ENCODE data around the gene OTOG.

The OTOG gene

GRCh38 chr11:17527628-17527995 lies 19.4 kb upstream of the OTOG start:
- no peaks in the 10 kb centered on the region for H3K4me1 ChIP-seq
- H3K9me3 ChIP-seq: no peaks in the 10 kb centered on the region
- TF ChIP-seq, protein P1, sequence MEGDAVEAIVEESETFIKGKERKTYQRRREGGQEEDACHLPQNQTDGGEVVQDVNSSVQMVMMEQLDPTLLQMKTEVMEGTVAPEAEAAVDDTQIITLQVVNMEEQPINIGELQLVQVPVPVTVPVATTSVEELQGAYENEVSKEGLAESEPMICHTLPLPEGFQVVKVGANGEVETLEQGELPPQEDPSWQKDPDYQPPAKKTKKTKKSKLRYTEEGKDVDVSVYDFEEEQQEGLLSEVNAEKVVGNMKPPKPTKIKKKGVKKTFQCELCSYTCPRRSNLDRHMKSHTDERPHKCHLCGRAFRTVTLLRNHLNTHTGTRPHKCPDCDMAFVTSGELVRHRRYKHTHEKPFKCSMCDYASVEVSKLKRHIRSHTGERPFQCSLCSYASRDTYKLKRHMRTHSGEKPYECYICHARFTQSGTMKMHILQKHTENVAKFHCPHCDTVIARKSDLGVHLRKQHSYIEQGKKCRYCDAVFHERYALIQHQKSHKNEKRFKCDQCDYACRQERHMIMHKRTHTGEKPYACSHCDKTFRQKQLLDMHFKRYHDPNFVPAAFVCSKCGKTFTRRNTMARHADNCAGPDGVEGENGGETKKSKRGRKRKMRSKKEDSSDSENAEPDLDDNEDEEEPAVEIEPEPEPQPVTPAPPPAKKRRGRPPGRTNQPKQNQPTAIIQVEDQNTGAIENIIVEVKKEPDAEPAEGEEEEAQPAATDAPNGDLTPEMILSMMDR (IDR thresholded peaks at IDR 0.05; ENCODE audit: low read depth, low read length): no peak
- no peaks in the 10 kb centered on the region for H3K27me3 ChIP-seq
- H3K4me3 ChIP-seq (ENCODE audit: low read depth, low read length): no peak overlapping the region
- no peak for DNase-seq
- no peaks in the 10 kb centered on the region for H3K36me3 ChIP-seq

DNA sequence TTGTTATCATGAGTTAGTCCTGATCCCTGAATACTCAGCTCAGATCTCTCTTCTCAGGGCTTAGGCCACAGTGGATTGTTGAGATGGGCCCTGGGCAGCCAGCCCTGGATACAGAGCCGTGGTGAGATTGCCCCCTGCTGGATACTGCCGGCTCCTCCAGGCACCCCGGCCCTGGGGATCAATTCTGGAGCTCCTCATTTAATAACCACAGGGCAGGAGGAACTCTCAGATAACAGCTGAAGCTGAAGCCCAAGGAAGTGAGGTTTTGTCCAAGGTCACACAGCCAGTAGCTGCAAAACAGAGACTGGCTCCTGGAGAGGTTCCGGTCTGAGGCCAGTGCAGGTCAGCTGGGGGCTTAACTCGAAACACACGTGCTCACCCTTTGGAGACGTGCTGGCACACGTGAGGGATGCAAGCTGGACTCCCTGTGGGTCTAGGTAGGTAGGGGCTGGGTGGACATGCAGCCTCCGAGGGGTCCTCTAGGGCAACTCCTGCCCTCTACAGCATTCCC lies 18.8 kb upstream of the OTOG start:
- H3K36me3 ChIP-seq: no peaks in the 10 kb centered on the region
- no peak overlapping the region for H3K4me3 ChIP-seq (ENCODE audit: low read depth, low read length)
- peak; percentile 60 for DNase-seq
- H3K4me1 ChIP-seq: no peaks in the 10 kb centered on the region
- TF ChIP-seq, protein P1 (IDR thresholded peaks at IDR 0.05; ENCODE audit: low read depth, low read length): peak; percentile 66
- H3K27me3 ChIP-seq: no peaks in the 10 kb centered on the region
- H3K9me3 ChIP-seq: no peaks in the 10 kb centered on the region

DNA sequence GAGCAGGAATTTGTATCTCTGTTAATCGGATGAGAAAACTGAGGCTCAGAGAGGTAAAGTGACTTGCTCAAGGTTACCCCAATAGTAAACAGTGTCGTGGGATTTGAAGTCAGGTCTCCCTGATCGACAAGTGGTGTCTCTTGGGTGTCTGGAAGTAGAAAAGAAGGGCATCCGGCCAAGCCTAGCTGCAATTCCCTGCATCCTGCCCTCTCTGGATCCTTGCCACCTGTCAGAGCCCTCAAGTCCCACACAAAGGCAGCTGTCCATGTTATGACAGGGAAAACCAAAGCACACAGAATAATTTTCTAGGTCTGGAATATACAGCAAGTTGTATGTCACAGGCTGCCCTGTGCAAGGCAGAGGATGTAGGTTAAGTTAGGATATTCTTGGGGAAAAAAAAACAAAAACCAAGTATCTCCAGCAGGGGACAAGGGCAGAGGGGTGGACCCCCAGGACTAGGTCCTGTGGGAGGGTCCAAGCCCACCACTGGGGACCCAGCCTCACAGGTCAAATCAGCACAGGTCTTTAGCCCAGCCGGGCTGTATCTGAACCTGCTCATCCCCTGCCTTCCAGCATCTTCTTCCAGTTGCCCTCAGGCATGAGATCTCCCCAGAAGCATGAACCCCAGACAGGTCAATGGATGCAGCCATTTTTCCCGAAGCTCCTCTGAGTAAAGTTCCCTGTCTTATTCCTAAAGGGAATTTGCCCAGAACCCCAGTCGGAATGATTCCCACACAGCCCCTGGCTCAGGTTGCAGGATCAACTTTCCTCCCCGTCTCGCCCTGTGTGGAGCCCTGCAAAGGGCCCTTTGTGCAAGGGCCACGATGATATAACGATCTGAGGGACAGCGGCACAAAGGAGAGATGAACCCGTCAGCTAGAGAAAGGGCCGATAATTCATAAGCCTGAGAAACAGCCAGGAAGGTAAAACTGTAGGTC lies 17.9 kb upstream of the OTOG start:
- H3K36me3 ChIP-seq: no peaks in the 10 kb centered on the region
- no peak for DNase-seq
- H3K4me3 ChIP-seq (ENCODE audit: low read depth, low read length): no peak overlapping the region
- TF ChIP-seq, protein P1 (IDR thresholded peaks at IDR 0.05; ENCODE audit: low read depth, low read length): no peak
- no peaks in the 10 kb centered on the region for H3K9me3 ChIP-seq
- no peaks in the 10 kb centered on the region for H3K27me3 ChIP-seq
- no peaks in the 10 kb centered on the region for H3K4me1 ChIP-seq

DNA sequence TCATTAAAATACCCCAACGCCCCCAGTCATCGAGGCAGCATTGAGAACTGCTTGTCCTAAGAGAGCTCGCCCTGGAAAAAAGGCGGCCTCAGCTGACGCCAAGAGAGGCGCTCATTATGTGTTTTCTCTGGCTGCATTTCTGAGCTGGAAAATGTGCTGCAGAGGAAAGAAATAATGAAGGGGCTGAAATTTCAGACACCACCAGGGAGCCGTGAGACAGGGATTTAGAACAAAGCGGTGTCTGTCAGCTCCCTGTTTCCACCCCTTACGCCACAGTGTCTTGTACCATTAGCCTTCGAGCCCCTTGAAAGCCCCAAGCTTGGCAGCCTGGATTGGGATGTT lies 17.2 kb upstream of the OTOG start:
- Histone ChIP-seq H3K4me1 (no peaks in the 10 kb centered on the region), H3K36me3 (no peaks in the 10 kb centered on the region), H3K27me3 (no peaks in the 10 kb centered on the region), H3K9me3 (no peaks in the 10 kb centered on the region), H3K4me3 (ENCODE audit: low read depth, low read length) (no peak overlapping the region)
- TF ChIP-seq, protein P1 (IDR thresholded peaks at IDR 0.05; ENCODE audit: low read depth, low read length): no peak
- no peak for DNase-seq

DNA sequence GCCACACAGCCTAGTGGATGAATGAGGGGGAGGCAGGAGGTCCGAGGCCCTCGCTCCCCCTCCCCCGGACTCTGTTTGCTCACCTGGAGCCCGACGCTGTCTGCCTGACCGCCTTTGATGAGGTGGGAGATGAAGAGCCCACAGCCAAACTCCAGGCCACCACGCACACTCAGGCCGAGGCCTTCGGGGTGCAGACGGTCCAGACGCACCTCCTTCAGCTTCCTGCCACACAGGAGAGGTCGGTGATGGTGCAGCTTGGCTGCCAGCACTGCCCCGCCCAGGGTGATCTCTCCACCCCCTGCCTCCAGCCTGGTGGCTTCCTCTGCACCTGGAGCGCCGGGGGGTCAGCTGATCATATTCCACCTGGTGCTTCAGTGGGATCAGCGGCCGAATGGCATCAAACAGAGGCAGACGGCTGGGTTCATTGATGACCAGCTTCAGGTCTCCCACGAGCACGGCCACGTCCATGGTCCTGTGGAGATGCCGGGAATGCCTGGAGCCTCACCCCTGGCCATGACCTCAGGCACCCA lies 15.9 kb upstream of the OTOG start:
- no peaks in the 10 kb centered on the region for H3K36me3 ChIP-seq
- TF ChIP-seq, protein P1 (IDR thresholded peaks at IDR 0.05; ENCODE audit: low read depth, low read length): no peak
- DNase-seq: no peak
- H3K9me3 ChIP-seq: no peaks in the 10 kb centered on the region
- no peaks in the 10 kb centered on the region for H3K4me1 ChIP-seq
- H3K4me3 ChIP-seq (ENCODE audit: low read depth, low read length): no peak overlapping the region
- H3K27me3 ChIP-seq: no peaks in the 10 kb centered on the region

- Histone ChIP-seq H3K36me3 (no peaks in the 10 kb centered on the region), H3K27me3 (no peaks in the 10 kb centered on the region), H3K4me3 (ENCODE audit: low read depth, low read length) (no peak overlapping the region), H3K4me1 (no peaks in the 10 kb centered on the region), H3K9me3 (no peaks in the 10 kb centered on the region)
- no peak for DNase-seq
- TF ChIP-seq, protein P1 (IDR thresholded peaks at IDR 0.05; ENCODE audit: low read depth, low read length): no peak
These were observed 15.4 kb upstream of the OTOG start for GRCh38 chr11:17531636-17532113.

Measured in BE2C (cell line).